Measurements from ENCODE around the gene KDM8. TPM values are rescaled to one million over a fixed set of nuclear protein-coding genes. Genes with fewer than 3 reads are reported as not detected.

KDM8 gene
- total RNA-seq, 1 experiment from 2014 or later, result 12.2 TPM

DNA sequence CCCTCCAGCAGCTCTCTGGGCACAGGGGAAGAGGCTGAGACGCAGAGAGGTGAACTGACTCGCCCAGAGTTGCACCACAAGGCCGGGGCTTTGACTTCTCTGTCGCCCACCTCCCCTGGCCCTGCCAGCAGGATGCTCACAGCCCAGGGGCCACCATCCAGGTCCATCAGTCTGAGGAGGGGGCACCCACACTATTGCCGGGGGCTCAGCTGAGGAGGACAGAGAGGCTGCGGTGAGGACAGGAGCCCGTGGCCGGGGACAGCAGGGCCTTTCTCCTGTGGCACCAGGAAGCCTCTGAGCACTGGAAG is 32.6 kb downstream of the KDM8 start:
- no peaks in the 10 kb centered on the region for H3K27me3 ChIP-seq (ENCODE audit: control insufficient read depth, insufficient read depth, low read length)
- no peak overlapping the region for H3K4me3 ChIP-seq (ENCODE audit: insufficient read depth, low read depth, low read length)
- DNase-seq, result peak; percentile 16
- H3K36me3 ChIP-seq (replicated peaks; ENCODE audit: control insufficient read depth, insufficient read depth, low read length), result no peaks in the 10 kb centered on the region

DNA sequence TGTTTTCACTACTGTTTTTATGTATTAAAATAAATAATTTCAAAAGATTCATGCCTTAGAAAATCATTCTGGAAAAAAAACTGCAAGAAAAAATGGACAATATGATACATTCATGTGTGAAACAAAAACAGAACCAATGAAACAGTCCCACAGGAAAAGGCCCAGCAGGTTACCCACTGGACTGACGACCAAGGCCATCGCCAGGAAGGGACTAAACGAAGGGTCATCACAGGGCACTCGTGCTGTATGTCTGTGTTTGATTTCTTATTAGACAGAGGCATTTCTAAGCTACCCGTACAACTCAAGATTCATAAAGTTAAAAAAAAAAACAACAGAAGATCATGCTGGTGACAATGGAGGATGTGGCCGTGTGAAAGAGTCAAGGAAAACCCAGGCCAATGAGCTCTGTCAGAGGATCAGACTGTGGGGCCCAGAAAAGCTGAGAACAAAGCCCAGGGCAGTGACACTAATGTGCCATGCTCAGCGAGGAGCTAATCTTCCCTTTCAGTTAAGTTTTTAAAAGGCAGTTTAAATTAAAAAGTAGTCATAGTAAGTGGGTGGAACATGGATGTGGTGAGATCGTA is 33.4 kb downstream of the KDM8 start:
- H3K4me3 ChIP-seq (ENCODE audit: insufficient read depth, low read depth, low read length), result no peak overlapping the region
- DNase-seq, result peak; percentile 14

GRCh38 chr16:27237219-27238015 is 34.1 kb downstream of the KDM8 start:
- Histone ChIP-seq H3K27me3 (ENCODE audit: control insufficient read depth, insufficient read depth, low read length) (no peaks in the 10 kb centered on the region), H3K4me3 (ENCODE audit: insufficient read depth, low read depth, low read length) (no peak overlapping the region), H3K36me3 (replicated peaks; ENCODE audit: control insufficient read depth, insufficient read depth, low read length) (no peaks in the 10 kb centered on the region)
- DNase-seq, result peak; percentile 50

More for the DNA sequence above, 33.4 kb downstream of the KDM8 start:
- Histone ChIP-seq H3K36me3 (replicated peaks; ENCODE audit: control insufficient read depth, insufficient read depth, low read length) (no peaks in the 10 kb centered on the region), H3K27me3 (ENCODE audit: control insufficient read depth, insufficient read depth, low read length) (no peaks in the 10 kb centered on the region)

DNA sequence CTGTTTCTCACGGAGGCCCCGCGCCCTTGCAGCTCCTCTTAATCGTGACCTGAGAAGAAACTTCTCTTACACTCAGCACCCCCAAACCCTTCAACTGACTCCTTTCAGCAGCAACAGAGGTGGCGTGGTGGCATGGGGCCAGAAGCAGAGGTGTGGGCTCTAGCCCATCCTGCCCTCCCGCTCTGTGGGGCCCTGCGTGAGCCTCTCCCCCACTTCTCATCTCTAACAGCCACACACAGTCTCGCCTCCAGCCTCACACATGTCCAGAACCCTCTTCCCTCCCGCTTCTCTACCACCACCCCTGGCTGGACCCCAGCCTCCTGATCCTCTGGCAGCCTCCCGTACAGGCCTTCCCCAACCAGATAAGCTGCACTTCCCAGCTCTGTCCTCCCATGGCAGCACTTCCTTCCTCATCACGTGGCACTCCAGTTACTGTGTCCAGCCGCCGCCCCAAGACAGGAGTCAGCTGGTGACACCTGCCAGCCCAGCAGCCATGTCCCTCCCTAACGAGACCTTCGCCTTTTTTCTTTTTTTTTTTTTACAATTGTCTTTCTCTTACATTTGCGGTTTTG is 34.8 kb downstream of the KDM8 start:
- no peaks in the 10 kb centered on the region for H3K27me3 ChIP-seq (ENCODE audit: control insufficient read depth, insufficient read depth, low read length)
- no peak overlapping the region for H3K4me3 ChIP-seq (ENCODE audit: insufficient read depth, low read depth, low read length)
- H3K36me3 ChIP-seq (replicated peaks; ENCODE audit: control insufficient read depth, insufficient read depth, low read length), result no peaks in the 10 kb centered on the region
- peak; percentile 34 for DNase-seq

DNA sequence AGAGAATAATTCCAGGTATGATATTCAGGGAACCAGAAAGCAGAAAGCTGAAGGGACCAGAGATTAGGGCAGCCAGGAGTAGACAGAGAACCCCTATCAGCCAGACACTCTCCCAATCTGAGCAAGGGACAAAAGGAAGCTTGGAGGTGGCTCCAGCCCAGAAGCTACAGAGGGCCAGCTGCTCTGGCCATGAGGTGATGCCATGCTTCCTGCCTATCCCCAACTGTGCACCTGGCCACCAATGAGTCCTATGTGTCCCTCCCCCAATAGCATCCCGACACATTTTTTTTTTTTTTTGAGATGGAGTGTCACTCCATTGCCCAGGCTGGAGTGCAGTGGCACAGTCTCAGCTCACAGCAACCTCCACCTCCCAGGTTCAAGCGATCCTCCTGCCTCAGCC is 35.3 kb downstream of the KDM8 start:
- H3K4me3 ChIP-seq (ENCODE audit: insufficient read depth, low read depth, low read length), result no peak overlapping the region
- no peaks in the 10 kb centered on the region for H3K36me3 ChIP-seq (replicated peaks; ENCODE audit: control insufficient read depth, insufficient read depth, low read length)
- no peak for DNase-seq
- H3K27me3 ChIP-seq (ENCODE audit: control insufficient read depth, insufficient read depth, low read length), result no peaks in the 10 kb centered on the region

DNA sequence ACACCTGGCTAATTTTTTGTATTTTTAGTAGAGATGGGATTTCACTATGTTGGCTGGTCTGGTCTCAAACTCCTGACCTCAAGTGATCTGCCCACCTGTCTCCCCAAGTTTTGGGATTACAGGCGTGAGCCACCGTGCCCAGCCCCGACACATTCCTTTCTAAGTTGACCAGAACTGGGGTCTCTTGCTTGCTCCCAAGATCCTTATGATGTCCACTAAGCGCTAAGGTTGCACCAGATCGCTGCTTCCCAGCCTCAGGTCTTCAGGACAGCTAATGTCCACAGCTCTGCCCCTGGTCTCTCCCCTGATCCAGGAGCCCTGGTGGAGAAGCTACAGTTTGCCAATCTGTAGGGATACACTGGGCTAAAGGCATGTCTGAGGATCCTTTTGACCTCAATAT is 35.7 kb downstream of the KDM8 start:
- no peaks in the 10 kb centered on the region for H3K27me3 ChIP-seq (ENCODE audit: control insufficient read depth, insufficient read depth, low read length)
- H3K36me3 ChIP-seq (replicated peaks; ENCODE audit: control insufficient read depth, insufficient read depth, low read length), result no peaks in the 10 kb centered on the region
- H3K4me3 ChIP-seq (ENCODE audit: insufficient read depth, low read depth, low read length), result no peak overlapping the region
- DNase-seq, result no peak

DNA sequence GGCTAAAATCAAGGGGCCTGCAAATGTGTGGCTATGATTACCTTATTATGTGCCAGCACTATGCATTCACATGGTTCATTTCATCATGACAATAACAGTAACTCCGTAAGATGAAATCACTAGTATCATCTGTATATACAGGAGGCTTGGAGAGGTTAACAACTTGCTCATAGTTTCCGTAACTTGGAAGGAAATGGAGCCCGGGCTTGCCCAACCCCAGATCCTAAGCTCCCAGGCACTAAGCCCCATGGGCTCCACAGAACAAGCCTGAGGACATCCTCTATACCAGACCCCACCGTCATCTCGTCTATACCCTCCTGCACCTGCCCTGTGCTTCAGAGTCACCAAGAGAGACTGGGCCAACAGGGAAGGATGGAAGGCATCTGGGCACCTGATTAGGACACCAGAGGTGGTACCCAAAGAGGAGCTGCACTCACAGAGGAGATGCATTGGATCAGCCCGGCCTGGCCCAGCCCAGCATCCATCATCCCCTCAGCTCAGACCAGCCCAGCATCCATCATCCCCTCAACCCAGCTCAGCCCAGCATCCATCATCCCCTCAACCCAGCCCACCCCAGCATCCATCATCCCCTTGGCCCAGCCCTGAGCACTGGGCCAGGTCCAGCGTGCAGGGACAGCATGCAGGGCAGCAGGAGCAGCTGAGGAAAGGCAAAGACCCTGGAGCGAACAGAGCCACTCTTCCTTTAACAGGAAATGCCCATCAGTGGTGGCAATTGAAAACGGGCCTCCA is 36.8 kb downstream of the KDM8 start:
- no peak overlapping the region for H3K4me3 ChIP-seq (ENCODE audit: insufficient read depth, low read depth, low read length)
- H3K36me3 ChIP-seq (replicated peaks; ENCODE audit: control insufficient read depth, insufficient read depth, low read length), result no peaks in the 10 kb centered on the region
- H3K27me3 ChIP-seq (ENCODE audit: control insufficient read depth, insufficient read depth, low read length), result no peaks in the 10 kb centered on the region
- DNase-seq, result no peak

DNA sequence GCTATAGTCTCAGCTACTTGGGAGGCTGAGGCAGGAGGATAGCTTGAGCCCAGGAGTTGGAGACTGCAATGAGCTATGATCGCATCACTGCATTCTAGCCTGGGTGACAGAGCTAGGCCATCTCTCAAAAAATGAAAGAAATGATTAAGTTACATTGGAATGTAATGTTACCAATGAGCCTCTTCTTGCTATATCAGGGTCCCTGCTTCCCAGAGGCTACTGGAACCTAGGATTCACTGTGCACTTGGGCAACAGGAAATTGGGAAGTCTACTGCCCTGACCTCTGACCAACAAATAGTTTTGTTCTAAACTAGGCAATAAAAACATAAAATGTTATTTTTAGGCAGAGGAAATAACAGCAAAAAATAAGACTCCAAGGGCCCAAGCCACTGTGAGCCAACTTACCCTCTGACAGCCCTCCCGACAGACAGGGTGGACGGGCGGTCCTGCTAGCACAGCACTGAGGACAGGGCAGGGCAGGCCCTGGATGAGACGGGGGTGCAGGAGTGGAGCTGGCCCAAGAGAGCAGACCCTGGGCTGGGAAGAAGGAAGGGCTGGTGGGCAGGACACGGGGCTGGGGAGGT is 37.7 kb downstream of the KDM8 start:
- Histone ChIP-seq H3K4me3 (ENCODE audit: insufficient read depth, low read depth, low read length) (no peak overlapping the region), H3K27me3 (ENCODE audit: control insufficient read depth, insufficient read depth, low read length) (no peaks in the 10 kb centered on the region)
- DNase-seq, result no peak

DNA sequence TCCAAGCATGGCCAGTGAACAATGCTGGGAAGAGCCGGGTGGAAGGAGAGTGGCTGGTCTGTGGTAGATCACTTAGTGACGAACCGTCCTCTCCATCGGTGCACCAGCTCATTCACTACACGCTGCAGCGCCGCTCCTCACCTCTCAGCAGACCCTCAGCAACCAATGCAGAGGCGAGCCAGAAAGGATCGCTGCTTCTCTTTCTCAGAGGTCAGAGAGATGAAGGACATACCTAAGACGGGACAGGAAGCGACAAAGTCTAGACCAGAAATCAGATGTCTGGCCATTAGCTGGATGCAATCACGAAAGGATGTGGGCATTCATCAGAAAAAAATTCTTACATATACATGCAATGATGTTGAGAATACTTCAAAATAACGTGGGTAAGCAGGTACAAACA is 38.3 kb downstream of the KDM8 start:
- no peak overlapping the region for H3K4me3 ChIP-seq (ENCODE audit: insufficient read depth, low read depth, low read length)
- no peak for DNase-seq

More for the DNA sequence above, 37.7 kb downstream of the KDM8 start:
- H3K36me3 ChIP-seq (replicated peaks; ENCODE audit: control insufficient read depth, insufficient read depth, low read length), result no peaks in the 10 kb centered on the region

GRCh38 chr16:27242398-27242797 is 39.1 kb downstream of the KDM8 start:
- Histone ChIP-seq H3K36me3 (replicated peaks; ENCODE audit: control insufficient read depth, insufficient read depth, low read length) (no peaks in the 10 kb centered on the region), H3K27me3 (ENCODE audit: control insufficient read depth, insufficient read depth, low read length) (no peaks in the 10 kb centered on the region), H3K4me3 (ENCODE audit: insufficient read depth, low read depth, low read length) (no peak overlapping the region)
- no peak for DNase-seq

More for the DNA sequence above, 38.3 kb downstream of the KDM8 start:
- H3K36me3 ChIP-seq (replicated peaks; ENCODE audit: control insufficient read depth, insufficient read depth, low read length), result no peaks in the 10 kb centered on the region
- no peaks in the 10 kb centered on the region for H3K27me3 ChIP-seq (ENCODE audit: control insufficient read depth, insufficient read depth, low read length)

GRCh38 chr16:27242868-27243590 is 39.7 kb downstream of the KDM8 start:
- Histone ChIP-seq H3K27me3 (ENCODE audit: control insufficient read depth, insufficient read depth, low read length) (no peaks in the 10 kb centered on the region), H3K4me3 (ENCODE audit: insufficient read depth, low read depth, low read length) (no peak overlapping the region), H3K36me3 (replicated peaks; ENCODE audit: control insufficient read depth, insufficient read depth, low read length) (no peaks in the 10 kb centered on the region)
- peak; percentile 61 for DNase-seq

- Histone ChIP-seq H3K4me3 (ENCODE audit: insufficient read depth, low read depth, low read length) (no peak overlapping the region), H3K36me3 (replicated peaks; ENCODE audit: control insufficient read depth, insufficient read depth, low read length) (no peaks in the 10 kb centered on the region), H3K27me3 (ENCODE audit: control insufficient read depth, insufficient read depth, low read length) (no peaks in the 10 kb centered on the region)
- no peak for DNase-seq
These were observed 40.5 kb downstream of the KDM8 start for GRCh38 chr16:27243725-27244362.

DNA sequence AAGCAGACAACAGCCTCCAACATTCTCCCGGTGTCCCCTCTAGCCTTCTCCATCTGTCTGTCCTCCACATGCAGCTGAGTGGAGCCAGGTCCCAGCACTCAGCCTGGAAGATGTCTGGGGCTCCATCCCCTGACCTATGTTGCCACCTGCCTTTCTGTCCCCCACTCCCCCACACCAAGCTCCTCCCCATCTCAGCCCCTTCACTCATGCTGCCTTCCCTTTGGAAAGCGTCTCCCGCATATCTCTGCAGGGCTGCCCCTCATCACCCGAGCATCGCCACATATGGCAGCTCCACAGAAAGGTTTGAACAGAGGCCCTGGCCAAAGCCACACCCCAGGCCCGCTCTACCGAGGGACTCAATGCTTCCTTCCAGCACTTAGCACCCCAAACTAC is 41.0 kb downstream of the KDM8 start:
- H3K36me3 ChIP-seq (replicated peaks; ENCODE audit: control insufficient read depth, insufficient read depth, low read length), result no peaks in the 10 kb centered on the region
- no peaks in the 10 kb centered on the region for H3K27me3 ChIP-seq (ENCODE audit: control insufficient read depth, insufficient read depth, low read length)
- no peak overlapping the region for H3K4me3 ChIP-seq (ENCODE audit: insufficient read depth, low read depth, low read length)
- DNase-seq, result peak; percentile 12
